GM20000 (cell line): ENCODE results near the gene TMEM256.

Experiments used
- DNase-seq: peaks from one replicate; pipeline ENCODE4 v3.0.0; 2012; ENCODE audit warnings: low spot score
- CTCF ChIP-seq: IDR thresholded peaks from 2 replicates; pipeline ENCODE4 v1.5.1; 2012; ENCODE audit warnings: mild to moderate bottlenecking, control low read depth; ENCODE audit errors: extremely low read depth, missing control alignments

The TMEM256 gene

GRCh38 chr17:7441266-7441665, 37.4 kb upstream of the TMEM256 start:
- DNase-seq = no peak
- TF ChIP-seq CTCF = no peak

GRCh38 chr17:7440834-7441195, 36.9 kb upstream of the TMEM256 start:
- no peak for TF ChIP-seq CTCF
- DNase-seq = peak; percentile 80

GRCh38 chr17:7440113-7440833, 36.4 kb upstream of the TMEM256 start:
- no peak for TF ChIP-seq CTCF
- peak; percentile 81 for DNase-seq

GRCh38 chr17:7439462-7440112, 35.7 kb upstream of the TMEM256 start, which contains the start of gene FGF11:
TSS of gene FGF11 (plus strand) at chr17:7439512. CDS start at chr17:7439621, 109 bp downstream.
- no peak for TF ChIP-seq CTCF
- no peak for DNase-seq

GRCh38 chr17:7438656-7439460, 35.0 kb upstream of the TMEM256 start:
- no peak for DNase-seq
- TF ChIP-seq CTCF = no peak

GRCh38 chr17:7437950-7438614, 34.2 kb upstream of the TMEM256 start:
- TF ChIP-seq CTCF = peak; percentile 6
- peak; percentile 69 for DNase-seq
